Pericardium fibroblast (primary cell): Measurements from ENCODE around the gene DAP3. TPM values are rescaled to one million over a fixed set of nuclear protein-coding genes. Genes with fewer than 3 reads are reported as not detected.

Experiments
- total RNA-seq: library from RNA; depleted of rRNA; stranded (reverse); fragments of >200 nt; gene quantifications from 2 replicates; pipeline ENCODE4 v1.2.3, GENCODE V29; 2015

DAP3 gene
- 102 and 104 TPM in 2 replicates for total RNA-seq

GRCh38 chr1:155689081-155689607, at the start of gene DAP3:
TSS of gene DAP3 (plus strand) at chr1:155689091. CDS start at chr1:155709780, 20,689 bp downstream.

GRCh38 chr1:155688324-155689080, 389 bp upstream of the DAP3 start, which contains the start of gene YY1AP1:
TSS of gene YY1AP1 (minus strand) at chr1:155688774. CDS start at chr1:155680436, 8,338 bp downstream.

Other genes with a start within 250 kb of the DAP3 start
- 14.6 and 28.9 TPM in 2 replicates for gene ASH1L, start 126.3 kb upstream of the DAP3 start, total RNA-seq
- 10.2 and 15.6 TPM in 2 replicates for gene MSTO1, start 78.9 kb upstream of the DAP3 start, total RNA-seq
- 47.5 and 96.9 TPM in 2 replicates for gene YY1AP1, start 317 bp upstream of the DAP3 start, total RNA-seq
- gene GON4L, start 168.1 kb downstream of the DAP3 start, total RNA-seq = 11.3 and 26.7 TPM in 2 replicates
- gene SYT11, start 170.5 kb downstream of the DAP3 start, total RNA-seq = 6.5 and 6.8 TPM in 2 replicates
- gene RIT1, start 222.3 kb downstream of the DAP3 start, total RNA-seq = 15.4 and 38.9 TPM in 2 replicates
- 14.4 and 20.4 TPM in 2 replicates for gene KHDC4, start 245.3 kb downstream of the DAP3 start, total RNA-seq